ENCODE measurements around the gene ABCB6. TPM values are rescaled to one million over a fixed set of nuclear protein-coding genes. Genes with fewer than 3 reads are reported as not detected.

Gene ABCB6
- total and polyA plus RNA-seq, 2 of the 8 experiments (the other 6 are each of a cell fraction or from before 2014, with no cell fraction given), result 44.9 to 50.6 TPM

DNA sequence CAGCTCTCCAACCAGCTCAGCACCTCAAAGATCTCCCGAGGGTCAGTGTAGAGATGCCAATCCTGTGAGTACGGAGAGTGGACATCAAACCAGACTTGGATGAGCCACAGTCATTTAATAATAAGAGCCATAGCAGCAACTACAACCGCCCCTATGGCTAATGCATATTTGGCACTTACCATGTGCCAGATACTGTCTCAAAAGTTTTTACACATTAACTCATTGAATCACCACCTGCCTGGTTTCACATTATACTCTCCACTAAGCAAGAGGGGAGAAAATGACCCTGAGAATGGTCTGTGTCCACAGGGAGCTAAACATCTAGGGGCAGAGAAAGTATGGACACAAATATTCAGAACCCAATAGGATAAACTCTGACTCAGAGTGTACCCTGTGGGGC is 44.6 kb downstream of the ABCB6 start:
- FAIRE-seq, result no peak
- Histone ChIP-seq H4K20me1 (replicated peaks in 1 of 2; ENCODE audit: control insufficient read depth in 1 of 2, insufficient read depth in 2 of 2, low read length in 2 of 2) (peaks cover 0 to 4% of the 10 kb centered on the region in 2 experiments), H3K18ac (ENCODE audit: extremely low read depth, low read length) (no peak overlapping the region), H3K23me2 (ENCODE audit: low read depth, low read length) (peaks cover 11% of the 10 kb centered on the region; the same call in 1 of the 2 replicates), H4K8ac (ENCODE audit: extremely low read depth, insufficient read depth, low read length) (no peak overlapping the region), H3K9ac (replicated peaks in 1 of 4; ENCODE audit: extremely low read depth in 1 of 4, low read depth in 3 of 4, low read length in 3 of 4) (no peak overlapping the region), H4K5ac (ENCODE audit: insufficient read length, low read depth, low read length) (no peak overlapping the region), H3K9me3 (ENCODE audit: insufficient read depth in 2 of 2, low read depth in 1 of 2, low read length in 1 of 2) (no peaks in the 10 kb centered on the region), H3K56ac (replicated peaks; ENCODE audit: insufficient read length, low read depth, low read length) (no peak overlapping the region), H2BK15ac (ENCODE audit: low read length) (no peak overlapping the region), H4K91ac (replicated peaks; ENCODE audit: insufficient read length, low read length) (no peak overlapping the region), H3K36me3 (ENCODE audit: control insufficient read depth in 2 of 4, insufficient read depth in 4 of 4, low read length in 3 of 4) (peaks cover 0 to 7% (median 3%) of the 10 kb centered on the region in 4 experiments; a peak in 2 of 8 replicates), H3K4me2 (ENCODE audit: insufficient read depth in 1 of 2, low read depth in 2 of 2, low read length in 2 of 2) (no peak overlapping the region), H2BK20ac (ENCODE audit: low read length) (no peak overlapping the region), H3K27me3 (replicated peaks in 1 of 4; ENCODE audit: control insufficient read depth in 3 of 4, extremely low read depth in 1 of 4, insufficient read depth in 3 of 4, low read length in 3 of 4) (no peaks in the 10 kb centered on the region), H3K4ac (replicated peaks; ENCODE audit: insufficient read length, low read depth, low read length) (no peak overlapping the region), H3K14ac (ENCODE audit: insufficient read length) (no peak overlapping the region), H3K27ac (ENCODE audit: low read depth, low read length) (no peak overlapping the region), H2BK5ac (ENCODE audit: low read depth, low read length) (no peak overlapping the region), H2AFZ (ENCODE audit: low read length) (no peak overlapping the region), H3K4me3 (ENCODE audit: extremely low read depth in 1 of 4, insufficient read depth in 2 of 4, low read depth in 3 of 4, low read length in 4 of 4) (no peak overlapping the region), H3K23ac (ENCODE audit: insufficient read length) (no peak overlapping the region), H2BK12ac (ENCODE audit: low read depth, low read length) (no peak overlapping the region), H2AK5ac (ENCODE audit: low read depth, low read length) (no peak overlapping the region), H3K79me2 (ENCODE audit: control insufficient read depth in 1 of 2, insufficient read depth in 2 of 2, low read length in 2 of 2) (peaks cover 0 to 5% of the 10 kb centered on the region in 2 experiments; a peak in 1 of 4 replicates), H2BK120ac (replicated peaks; ENCODE audit: low read depth, low read length) (no peak overlapping the region), H3K4me1 (replicated peaks in 1 of 4; ENCODE audit: control insufficient read depth in 3 of 4, insufficient read depth in 4 of 4, low read length in 3 of 4) (peaks cover 0 to 12% (median 6%) of the 10 kb centered on the region in 4 experiments; a peak in 6 of 7 replicates), H3K79me1 (ENCODE audit: low read depth, low read length) (peaks cover 6% of the 10 kb centered on the region)
- WGBS, 2 experiments (ENCODE audit: extremely low coverage in 1 of 2, insufficient coverage in 1 of 2, insufficient read length in 1 of 2, insufficient replicate concordance in 2 of 2, low coverage in 1 of 2, low lambda C conversion rate in 2 of 2, missing lambda C conversion rate in 1 of 2), result 79% methylated on average over 3 of the region's 3 CpGs; no CpG with 5 or more reads in 1 of the 2 experiments
- DNase-seq (ENCODE audit: low read depth in 1 of 2, low spot score in 2 of 2), result no peak
- POLR2A ChIA-PET (ENCODE audit: partially characterized antibody), result interaction anchor here (2.8 kb wide), 1 partner anchor 10 kb away, joined by 9 read pairs; no protein-coding TSS in a partner anchor
- CTCF ChIA-PET (ENCODE audit: partially characterized antibody), result interaction anchor here (0.9 to 8.3 kb wide), 9 partner anchors 9 to 177 kb away, joined by 3 to 71 read pairs (median 5); partner anchors contain the start of genes GLB1L, NHEJ1 and STK16
- TF ChIP-seq SUZ12 (IDR thresholded peaks at IDR 0.05; ENCODE audit: low read length) (no peak), POLR2AphosphoS5 (IDR thresholded peaks at IDR 0.05; ENCODE audit: low read depth, low read length) (no peak)

All from H1 (cell line).